Stimulated activated CD8-positive, alpha-beta memory T cell treated with anti-CD3 and anti-CD28 coated beads, Interleukin-12 subunit alpha, Interleukin-12 subunit beta, amount 100 ng/mL, for 4 hours (primary cell): ENCODE results near the gene DRD5.

Experiments used
- DNase-seq: peaks from one replicate; pipeline ENCODE4 v3.0.0-alpha.2; 2020; ENCODE audit warnings: low read depth

Gene DRD5

GRCh38 chr4:9816285-9816684, 34.9 kb downstream of the DRD5 start:
- no peak for DNase-seq

DNA sequence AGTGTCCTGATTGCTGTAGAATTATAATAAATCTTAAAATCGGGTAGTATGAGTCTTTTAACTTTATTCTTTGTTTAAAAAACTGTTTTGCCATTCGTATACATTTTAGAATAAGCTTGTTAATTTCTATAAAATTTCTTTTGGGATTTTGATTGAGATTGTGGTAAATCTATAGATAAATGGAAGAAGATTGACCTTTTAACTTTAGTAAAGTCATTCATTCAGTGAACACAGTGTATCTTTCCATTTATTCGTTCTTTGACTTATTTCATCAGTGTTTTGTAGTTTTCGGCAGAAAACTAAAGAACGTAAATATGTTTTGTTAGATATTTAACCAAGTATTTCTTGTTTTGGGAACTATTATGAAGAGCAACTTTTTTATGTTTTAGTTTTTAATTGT, 38.9 kb downstream of the DRD5 start:
- no peak for DNase-seq

DNA sequence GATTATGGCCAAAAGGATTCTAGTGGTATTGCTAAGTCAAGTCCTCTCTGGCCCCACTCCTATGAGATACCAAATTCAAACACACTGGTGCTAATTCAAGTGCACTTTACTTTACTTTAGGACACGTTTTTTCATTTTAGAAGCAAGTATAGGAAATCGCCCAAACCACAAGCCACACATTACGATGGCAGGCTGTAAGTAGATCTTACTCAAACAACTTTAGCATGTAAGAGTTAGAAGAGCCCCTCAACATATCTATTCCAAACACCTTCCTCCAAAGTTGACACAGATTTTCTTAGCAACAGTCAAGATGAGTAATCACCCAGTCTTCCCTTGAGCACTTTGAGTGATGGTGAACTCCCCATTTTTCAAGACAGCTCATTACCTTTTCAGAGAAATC, 43.6 kb downstream of the DRD5 start:
- DNase-seq: no peak

DNA sequence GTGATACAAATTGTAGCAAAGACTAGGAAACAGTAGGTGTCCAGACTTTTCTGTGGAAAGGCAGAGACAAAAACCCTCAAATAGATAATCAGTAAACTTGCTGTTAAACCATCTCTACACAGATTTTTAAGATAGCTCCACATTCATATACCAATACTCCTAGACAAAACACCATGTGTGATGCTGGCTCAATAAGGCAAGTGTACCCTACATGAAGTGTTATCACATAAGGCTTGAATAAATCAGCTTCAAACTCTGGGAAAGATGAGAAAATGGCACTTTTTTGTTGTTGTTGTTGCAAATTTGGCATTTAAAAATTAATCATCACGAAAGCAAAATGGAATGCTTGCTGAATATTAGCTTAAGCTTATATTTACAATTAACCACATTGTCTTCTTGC, 45.1 kb downstream of the DRD5 start:
- DNase-seq: no peak

- no peak for DNase-seq
Measured at GRCh38 chr4:9832640-9833039, 51.2 kb downstream of the DRD5 start.

GRCh38 chr4:9833421-9833820, 52.0 kb downstream of the DRD5 start:
- DNase-seq: no peak
